Measurements from ENCODE around the gene EXOC6B.

DNA sequence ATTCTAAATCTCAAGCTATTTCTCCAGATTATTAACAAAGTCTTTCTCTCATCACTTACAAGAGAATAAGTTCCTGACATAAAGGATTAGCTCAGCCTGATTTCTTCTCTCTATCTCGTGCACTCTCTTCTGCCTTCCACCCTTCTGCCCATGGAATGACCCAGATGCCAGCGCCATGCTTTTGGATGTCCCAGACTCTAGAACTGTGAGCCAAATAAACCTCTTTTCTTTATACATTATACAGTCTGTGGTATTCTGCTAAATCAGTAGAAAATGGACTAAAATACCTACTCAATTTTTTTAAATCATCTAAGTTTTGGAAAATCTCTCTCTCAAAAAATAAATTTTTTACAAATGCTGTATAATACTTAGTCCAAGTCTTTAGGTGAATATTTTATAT is 218.6 kb downstream of the EXOC6B start:
- TF ChIP-seq, protein P1, sequence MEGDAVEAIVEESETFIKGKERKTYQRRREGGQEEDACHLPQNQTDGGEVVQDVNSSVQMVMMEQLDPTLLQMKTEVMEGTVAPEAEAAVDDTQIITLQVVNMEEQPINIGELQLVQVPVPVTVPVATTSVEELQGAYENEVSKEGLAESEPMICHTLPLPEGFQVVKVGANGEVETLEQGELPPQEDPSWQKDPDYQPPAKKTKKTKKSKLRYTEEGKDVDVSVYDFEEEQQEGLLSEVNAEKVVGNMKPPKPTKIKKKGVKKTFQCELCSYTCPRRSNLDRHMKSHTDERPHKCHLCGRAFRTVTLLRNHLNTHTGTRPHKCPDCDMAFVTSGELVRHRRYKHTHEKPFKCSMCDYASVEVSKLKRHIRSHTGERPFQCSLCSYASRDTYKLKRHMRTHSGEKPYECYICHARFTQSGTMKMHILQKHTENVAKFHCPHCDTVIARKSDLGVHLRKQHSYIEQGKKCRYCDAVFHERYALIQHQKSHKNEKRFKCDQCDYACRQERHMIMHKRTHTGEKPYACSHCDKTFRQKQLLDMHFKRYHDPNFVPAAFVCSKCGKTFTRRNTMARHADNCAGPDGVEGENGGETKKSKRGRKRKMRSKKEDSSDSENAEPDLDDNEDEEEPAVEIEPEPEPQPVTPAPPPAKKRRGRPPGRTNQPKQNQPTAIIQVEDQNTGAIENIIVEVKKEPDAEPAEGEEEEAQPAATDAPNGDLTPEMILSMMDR (IDR thresholded peaks at IDR 0.05; ENCODE audit: low read depth, low read length): no peak
- no peak for TF ChIP-seq EZH2phosphoT487 (IDR thresholded peaks at IDR 0.05; ENCODE audit: low read depth)
